Stimulated activated CD8-positive, alpha-beta memory T cell treated with anti-CD3 and anti-CD28 coated beads, Interleukin-4, amount 100 ng/mL, for 24 hours (primary cell): Measurements from ENCODE around the gene TESK2.
"Not testable (repeated sequence)": the region's sequence is repeated elsewhere in the genome, so short reads cannot be mapped to it uniquely, and the experiment has no call there.

ENCODE experiments used
- DNase-seq: peaks from one replicate; pipeline ENCODE4 v3.0.0-alpha.2; 2020; ENCODE audit warnings: low read depth

TESK2 gene

GRCh38 chr1:45490626-45491486, at the start of gene TESK2:
Gene TESK2 (minus strand): TSS chr1:45491163. CDS start chr1:45457785, 33,378 bp downstream.
- peak; percentile 92 for DNase-seq

GRCh38 chr1:45536886-45537285, 45.9 kb upstream of the TESK2 start:
- DNase-seq = no peak

GRCh38 chr1:45535988-45536766, 45.2 kb upstream of the TESK2 start:
- DNase-seq = no peak

GRCh38 chr1:45531873-45532272, 40.9 kb upstream of the TESK2 start:
- no peak for DNase-seq

GRCh38 chr1:45530632-45531135, 39.7 kb upstream of the TESK2 start:
- no peak for DNase-seq

GRCh38 chr1:45526135-45526644, 35.2 kb upstream of the TESK2 start:
- DNase-seq = no peak

GRCh38 chr1:45523975-45524374, 33.0 kb upstream of the TESK2 start:
- not testable (repeated sequence) for DNase-seq

GRCh38 chr1:45523516-45523915, 32.6 kb upstream of the TESK2 start:
- DNase-seq = not testable (repeated sequence)

- DNase-seq = no peak
These were observed 31.6 kb upstream of the TESK2 start for GRCh38 chr1:45522324-45523104.

GRCh38 chr1:45521413-45522323, 30.7 kb upstream of the TESK2 start, which contains the start of gene PRDX1:
Gene PRDX1 (minus strand): TSS chr1:45521884. CDS start chr1:45519043, 2,841 bp downstream.
- peak; percentile 92 for DNase-seq

GRCh38 chr1:45519774-45520173, 28.8 kb upstream of the TESK2 start:
- DNase-seq = not testable (repeated sequence)

- no peak for DNase-seq
These were observed 27.9 kb upstream of the TESK2 start for GRCh38 chr1:45518910-45519309.

GRCh38 chr1:45518366-45518765, 27.4 kb upstream of the TESK2 start:
- DNase-seq = not testable (repeated sequence)

- DNase-seq = no peak
These were observed 25.5 kb upstream of the TESK2 start for GRCh38 chr1:45516465-45516864.

- no peak for DNase-seq
These were observed 25.1 kb upstream of the TESK2 start for GRCh38 chr1:45516036-45516435.

- DNase-seq = not testable (repeated sequence)
These were observed 22.7 kb upstream of the TESK2 start for GRCh38 chr1:45513532-45514260.

- DNase-seq = no peak
These were observed 21.7 kb upstream of the TESK2 start for GRCh38 chr1:45512641-45513054.

GRCh38 chr1:45510972-45511527, 20.1 kb upstream of the TESK2 start:
- no peak for DNase-seq
